Hypothalamus (tissue), 51 donors: ENCODE results near the gene LHFPL6.
A peak's percentile ranks its signal among the peaks of the same experiment; 100 is the strongest.
"Not testable (repeated sequence)": the region's sequence is repeated elsewhere in the genome, so short reads cannot be mapped to it uniquely, and the experiment has no call there.

Experiments used
- DNase-seq, 51 donors: peaks; one replicate each; lab custom pipeline; 2025; lab: John Stamatoyannopoulos, UW

The LHFPL6 gene

DNA sequence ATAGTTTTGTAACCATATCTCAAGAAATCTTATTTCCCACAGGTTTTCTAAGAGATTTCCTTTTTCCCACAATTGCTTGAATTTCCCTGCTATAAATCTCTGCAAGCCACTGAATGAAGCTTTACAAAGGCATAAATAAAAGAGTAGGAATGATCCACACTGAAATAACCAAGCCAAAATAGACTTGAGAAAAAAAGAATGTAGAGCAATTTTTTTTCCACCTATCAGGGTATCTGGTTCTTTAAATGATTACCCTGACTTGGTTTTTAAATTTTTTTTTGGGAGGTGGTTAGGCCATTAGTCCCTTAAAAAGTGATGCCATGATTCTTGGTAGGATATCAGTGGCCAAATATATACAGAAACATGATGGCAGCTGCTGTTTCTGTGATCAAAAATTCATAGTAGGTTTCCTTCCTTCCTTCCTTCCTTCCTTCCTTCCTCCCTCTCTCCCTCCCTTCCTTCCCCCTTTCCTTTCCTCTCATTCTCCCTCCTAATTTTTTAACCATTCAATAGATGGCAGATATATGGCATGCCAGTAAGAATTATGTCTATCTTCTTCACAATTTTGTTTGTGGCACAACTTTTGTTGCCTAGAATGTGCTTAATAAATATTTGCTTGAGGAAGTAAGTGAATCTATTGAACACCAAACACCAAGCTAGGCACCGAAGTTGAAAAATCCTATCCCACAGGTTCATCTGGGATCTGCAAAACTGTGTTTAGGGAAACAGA, 233.7 kb downstream of the LHFPL6 start:
- DNase-seq: no peak

DNA sequence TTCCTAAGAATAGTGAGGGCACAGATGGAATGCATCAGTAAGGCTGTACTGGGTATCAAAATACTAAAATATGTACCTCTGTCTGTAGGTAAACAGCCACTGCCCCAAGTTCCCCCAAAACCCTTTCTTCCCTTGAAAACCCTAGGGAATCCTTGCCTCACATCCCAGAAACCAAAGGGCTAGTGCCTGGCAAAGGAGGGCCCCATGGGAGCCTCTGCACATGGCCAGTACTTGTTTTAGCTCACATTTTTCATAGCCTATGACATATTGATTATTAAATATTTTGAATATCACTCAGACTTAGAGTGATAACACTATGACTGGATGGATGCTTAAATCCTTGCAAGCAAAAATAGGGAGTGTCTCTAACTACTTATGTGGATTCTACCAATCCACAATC, 237.1 kb downstream of the LHFPL6 start:
- no peak for DNase-seq

DNA sequence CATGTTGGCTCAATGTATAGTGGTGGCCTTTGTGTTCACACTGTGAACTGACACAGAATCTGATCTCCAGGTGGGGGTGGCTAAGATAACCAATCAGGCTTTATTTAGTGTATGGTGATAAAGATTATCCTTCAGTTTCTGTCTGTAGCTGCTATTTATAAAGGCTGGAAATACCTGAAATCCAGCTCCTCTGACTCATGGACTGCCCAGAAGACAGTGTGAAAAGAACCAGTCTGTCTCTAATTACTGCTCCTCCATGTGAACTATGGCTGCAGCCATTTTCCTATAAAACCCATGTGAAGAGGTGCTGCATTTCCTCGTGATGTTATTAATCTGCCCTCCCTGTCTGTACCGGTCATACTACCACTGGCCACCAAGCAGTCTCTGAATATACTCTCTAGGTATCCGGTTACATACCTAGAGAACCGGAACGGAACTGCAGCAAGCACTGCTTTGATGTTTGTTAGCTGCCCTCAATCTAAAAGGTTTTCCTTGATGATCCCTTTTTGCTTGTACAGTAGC, 238.0 kb downstream of the LHFPL6 start:
- no peak for DNase-seq

DNA sequence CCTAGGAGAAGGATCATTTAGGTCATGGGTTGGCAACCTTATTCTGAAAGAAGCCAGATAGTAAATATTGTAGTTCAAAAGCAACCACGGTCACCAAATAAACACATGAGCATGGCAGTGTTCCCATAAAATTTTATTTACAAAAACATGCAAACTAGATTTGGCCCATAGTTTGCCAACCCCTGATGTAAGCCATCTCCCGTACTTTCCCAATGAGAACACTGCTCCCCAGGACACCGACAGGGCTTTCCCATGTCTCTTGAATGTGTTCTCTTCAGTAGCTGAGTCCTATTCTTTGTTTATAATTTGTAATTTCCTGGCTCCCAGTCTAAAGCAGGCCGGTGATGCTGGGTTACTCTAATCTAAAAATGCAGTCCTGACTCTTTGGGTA, 239.6 kb downstream of the LHFPL6 start:
- DNase-seq: no peak

DNA sequence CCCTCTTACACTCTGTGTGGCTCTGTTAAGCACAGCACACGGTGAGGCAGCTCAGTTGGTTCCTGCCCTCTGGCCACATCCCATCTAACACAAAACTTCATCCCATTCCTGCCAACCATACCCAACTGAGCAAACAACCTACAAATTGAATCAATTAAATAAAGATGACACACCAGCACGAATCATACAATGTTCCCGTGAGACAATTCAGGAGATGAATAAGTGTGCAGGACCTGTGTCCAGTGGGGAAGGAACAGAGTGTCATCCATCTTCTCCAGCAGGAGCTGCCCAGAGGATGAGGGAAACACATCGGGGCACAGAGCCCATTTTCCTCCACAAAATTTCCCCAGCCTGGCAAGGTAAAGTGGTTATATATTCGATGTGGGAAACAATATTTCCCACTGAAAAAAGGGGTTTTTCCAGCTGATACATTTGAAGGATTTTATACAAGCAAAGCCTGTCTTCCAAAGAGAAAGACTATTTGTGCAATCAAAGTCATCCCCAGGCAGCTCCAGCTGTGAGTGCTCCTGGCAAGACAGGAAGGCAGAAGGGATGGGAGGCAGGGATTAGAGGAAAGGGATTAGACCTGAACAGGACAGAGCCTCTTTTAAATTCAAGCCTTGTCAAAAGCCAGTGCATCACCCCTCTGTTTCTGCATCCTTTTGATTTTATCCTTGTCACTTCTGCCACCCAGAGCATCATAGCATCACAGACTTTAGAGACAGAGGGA, 240.2 kb downstream of the LHFPL6 start:
- no peak for DNase-seq

DNA sequence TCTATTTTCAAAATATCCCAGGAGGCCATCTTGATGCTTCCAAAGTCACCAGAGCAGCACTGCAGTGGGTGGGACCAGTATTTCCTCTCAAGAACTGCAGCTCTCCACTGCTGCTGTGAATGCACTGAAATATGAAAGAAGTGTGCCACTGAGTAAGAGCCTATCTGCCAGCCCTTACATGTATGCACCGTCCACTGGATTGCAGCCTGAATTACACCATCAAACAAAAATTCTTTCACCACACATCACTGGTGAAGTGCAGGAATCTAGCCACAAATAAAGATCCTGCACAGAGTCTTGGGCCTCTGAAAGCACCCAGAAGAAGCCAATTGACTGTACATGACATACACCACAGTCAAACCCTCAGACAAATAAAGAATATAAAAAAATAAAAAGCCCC, 249.0 kb downstream of the LHFPL6 start:
- no peak for DNase-seq

DNA sequence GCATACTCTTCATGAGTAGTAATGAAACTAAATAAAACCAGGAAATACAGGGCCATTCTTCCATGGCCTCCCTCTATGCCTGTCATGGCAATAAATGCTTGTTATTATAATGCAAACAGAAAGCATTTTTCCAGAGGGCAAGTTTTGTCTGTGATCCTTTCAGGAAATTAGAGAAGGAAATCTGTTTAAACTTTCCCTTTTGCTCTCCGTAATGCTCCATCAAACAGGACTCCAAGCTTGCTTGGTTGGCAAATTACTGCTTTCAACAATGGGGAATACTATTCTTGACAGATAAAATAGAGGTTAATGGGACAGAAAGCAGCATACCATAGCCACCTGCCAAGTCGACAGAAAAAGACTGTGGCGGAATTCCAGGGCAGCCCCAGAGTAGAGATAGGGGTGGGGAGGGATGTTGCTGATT, 252.5 kb downstream of the LHFPL6 start:
- no peak for DNase-seq

DNA sequence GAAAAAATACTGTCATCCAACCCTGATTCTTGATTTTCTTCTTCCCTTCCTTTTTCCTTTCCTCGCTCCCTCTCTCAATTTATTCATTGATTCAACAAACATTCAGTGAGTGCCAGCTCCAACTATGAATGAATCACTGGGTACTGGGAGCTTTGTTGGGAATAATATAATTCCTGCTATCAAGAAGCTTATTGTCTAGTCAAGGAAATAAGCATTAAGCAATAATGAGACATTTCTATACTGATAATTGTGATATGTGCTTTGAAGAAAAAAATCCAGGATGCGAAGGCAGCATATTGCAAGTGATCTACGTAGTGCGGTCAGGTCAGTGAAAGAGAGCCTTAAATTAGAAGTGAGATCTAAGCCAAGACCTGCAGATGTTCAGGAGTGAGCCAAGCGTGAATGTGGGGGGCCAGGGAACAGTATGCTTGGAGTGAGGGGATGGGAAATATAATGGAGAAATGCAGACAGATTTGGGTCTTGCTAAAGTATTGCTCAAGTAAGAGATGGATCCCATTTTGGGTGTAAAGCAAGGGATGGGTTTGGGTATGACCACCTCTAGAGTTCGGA, 253.5 kb downstream of the LHFPL6 start:
- DNase-seq: no peak

DNA sequence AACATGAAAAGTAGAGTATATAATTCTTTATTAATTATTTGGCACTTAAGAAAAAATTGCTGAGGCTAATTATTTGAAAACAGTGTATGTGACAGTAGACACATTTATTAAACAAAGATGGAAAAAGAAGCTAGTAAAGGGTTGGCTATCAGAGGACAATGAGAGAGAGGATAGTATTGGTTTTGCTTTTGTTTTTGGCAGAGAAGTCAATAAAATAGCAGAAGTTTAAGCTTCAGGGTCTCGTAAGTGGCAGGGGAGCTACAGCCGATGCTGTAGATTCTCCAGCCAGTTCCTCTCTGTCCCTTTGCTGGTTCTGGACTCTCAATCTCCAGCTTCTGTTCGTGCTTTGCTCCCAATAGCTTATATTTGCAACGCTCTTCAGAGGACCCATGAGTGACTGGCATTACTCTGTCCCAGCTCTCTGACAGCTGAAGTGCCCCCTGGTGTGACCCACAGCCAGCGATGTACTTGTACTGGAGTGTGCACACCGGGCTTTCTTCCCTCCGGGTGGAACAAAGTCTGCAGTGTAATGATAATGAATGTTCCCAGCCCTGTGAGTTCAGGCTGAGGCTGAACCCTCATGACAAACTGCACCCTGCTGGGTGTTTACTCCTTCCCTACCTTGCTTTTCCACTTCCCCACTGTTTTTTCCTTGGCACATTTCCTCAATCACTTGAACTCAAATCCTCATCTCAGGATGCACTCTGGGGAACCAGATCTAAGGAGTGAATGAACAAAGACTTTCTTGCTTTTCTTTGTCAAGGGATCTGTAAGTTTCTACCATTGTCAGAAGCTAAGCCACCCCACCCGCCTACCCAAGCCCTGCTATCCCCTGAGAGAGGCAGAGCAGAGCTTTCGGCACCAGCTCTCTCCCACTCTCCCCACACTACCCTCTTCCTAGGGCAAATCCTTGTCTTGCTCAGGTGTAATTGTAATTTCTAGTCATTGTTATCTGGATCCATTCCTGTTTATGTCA, 254.8 kb downstream of the LHFPL6 start:
- peak in 15 of 51 donors; percentile 5 to 37 (median 15) for DNase-seq

DNA sequence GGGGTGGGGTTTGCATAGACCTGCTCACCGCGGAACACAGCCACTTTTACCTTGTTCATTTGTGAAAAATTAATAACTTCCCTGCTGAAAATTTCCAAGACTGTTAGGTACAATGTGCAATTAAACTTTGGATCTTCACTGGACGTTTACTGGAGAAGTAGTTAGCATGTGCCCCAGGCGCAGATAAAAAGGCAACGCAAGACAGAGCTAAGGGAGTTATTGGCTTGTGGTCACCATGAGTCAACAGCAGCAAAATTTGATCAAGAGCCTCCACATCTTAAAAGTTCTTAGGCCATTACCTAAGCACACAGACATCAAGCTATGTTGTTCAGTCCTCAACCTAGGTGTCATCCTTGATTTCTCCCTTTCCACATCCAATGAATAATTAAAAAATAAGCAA, 257.0 kb downstream of the LHFPL6 start:
- DNase-seq: no peak

DNA sequence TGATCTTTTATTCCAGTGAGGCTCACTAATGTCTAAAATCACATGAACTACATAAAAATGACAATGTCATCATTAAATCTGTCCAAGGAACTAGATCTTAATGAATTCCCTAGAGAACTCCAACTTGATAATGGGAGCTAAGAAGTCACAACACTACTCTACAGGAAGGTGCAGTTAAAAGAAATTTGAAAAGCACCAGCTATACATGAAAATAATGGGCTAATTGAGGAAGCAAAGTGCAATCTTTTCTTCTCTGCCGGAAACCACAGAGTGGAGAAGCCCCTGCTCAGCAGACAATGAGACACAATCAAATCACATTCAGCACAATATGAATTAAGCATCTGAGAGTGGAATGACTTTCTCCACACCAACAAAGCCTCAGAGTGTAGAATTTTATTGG, 261.7 kb downstream of the LHFPL6 start:
- no peak for DNase-seq

DNA sequence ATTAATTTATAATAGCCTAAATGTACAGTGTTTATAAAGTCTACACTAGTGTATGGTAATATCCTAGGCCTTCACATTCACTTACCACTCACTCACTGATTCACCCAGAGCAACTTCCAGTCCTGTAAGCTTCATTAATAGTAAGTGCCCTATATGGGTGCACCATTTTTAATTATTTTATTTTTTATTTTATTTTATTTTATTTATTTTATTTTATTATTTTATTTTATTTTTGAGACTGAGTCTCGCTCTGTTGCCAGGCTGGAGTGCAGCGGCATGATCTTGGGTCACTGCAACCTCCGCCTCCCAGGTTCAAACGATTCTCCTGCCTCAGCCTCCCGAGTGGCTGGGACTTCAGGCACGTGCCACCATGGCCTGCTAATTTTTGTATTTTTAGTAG, 264.9 kb downstream of the LHFPL6 start:
- DNase-seq: not testable (repeated sequence)

DNA sequence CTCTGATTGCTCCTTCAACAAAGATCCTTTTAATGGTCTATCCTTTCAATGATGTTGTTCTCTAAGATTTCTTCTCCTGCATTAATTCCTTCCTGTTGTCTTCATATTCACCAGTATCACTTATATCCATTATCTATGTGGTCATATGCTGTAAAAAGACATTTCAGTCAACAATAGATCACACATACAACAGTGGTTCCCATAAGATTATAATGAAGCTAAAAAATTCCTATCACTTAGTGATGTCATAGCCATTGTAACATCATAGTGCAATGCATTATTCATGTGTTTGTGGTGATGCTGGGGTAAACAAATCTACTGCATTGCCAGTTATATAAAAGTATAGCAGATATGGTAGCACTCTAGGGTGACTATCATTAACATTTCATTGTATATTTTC, 266.1 kb downstream of the LHFPL6 start:
- no peak for DNase-seq

DNA sequence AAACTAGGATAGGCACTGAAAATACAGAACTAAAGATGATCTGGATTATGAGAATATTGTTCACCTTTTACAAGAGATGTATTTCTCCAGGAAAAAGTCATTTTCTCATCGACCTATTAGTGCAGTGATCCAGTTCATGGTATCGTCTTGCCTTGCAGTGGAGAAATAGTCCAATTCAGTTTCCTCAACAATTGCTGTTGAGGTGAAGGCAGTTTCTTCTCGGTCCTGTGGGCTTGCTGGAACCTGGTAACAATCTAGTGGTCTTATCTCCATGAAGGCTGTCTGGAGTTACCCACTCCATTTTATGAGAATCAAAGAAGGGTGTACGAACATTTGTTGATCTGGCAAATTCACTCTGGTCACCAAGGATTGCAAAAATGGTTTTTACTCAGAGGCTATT, 266.8 kb downstream of the LHFPL6 start:
- DNase-seq: no peak

DNA sequence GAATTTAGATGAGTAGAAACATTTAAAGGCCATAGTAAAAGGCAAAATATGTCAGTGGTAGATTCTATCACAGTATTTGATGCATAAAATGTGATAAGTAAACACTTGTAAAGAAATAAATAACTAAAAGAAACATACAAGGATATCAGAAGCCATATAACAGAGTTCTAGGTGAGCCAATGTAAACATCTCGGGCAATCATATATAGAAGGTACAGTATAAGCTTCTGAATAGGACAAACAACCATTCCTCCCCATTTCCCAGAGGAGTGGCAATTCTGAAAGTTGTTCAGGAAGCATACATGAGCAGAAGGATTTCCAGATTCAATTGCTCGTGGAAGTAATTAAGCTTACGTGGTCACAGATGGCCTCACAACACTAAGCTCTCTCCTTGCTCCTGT, 267.3 kb downstream of the LHFPL6 start:
- no peak for DNase-seq

DNA sequence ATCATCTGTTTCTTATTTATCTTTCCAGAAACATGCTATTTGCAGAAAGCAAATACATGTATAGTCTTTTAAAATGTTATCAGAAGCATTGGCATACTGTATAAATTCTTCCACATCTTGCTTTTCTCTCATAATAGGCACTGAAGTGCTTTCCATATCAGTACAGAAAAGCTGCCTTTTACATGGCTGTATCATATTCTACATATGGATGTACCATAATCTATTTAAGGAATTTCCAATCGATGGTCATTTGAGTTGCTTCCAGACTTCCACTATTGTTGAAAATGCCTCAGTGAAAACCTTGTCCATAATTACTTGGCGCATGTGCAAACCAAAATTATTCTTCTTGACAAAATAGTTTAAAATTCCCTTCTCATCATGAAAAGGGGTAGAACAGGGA, 272.5 kb downstream of the LHFPL6 start:
- no peak for DNase-seq

DNA sequence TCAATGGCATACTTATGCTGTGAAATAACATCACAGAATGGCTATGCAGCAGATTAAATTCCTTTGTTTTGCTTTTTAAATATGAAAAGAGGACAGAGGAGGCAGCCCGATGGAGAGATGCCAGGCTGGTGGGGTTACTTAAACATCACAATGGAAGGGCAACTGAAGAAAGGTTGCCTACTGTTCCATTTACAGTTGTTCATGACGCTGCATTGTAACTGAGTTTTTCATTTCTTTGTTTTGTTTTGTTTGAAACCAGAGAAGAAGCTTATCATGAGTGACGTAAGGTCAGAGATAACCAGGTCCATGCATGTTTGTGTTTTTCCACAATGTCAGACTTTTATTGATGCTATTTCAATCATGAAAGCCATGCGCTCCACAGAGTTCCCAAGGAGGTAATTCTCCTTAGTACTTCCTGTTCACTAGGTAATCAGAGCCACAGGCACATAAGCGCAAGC, 273.8 kb downstream of the LHFPL6 start:
- DNase-seq: no peak

DNA sequence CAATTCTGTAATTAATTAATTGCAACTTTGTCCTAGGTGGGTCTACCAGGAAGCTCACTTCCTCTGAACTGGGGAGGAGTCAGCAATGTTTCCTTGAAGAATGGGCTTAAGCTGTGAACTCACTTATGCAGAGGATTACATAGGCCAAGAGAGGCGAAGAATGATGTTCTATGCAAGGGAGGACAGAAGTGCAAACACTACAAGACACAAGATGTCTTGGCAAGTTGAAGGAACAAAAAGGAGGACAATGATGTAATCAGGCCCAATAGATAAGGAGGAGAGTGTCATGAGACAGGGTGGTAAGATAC, 275.9 kb downstream of the LHFPL6 start:
- no peak for DNase-seq

DNA sequence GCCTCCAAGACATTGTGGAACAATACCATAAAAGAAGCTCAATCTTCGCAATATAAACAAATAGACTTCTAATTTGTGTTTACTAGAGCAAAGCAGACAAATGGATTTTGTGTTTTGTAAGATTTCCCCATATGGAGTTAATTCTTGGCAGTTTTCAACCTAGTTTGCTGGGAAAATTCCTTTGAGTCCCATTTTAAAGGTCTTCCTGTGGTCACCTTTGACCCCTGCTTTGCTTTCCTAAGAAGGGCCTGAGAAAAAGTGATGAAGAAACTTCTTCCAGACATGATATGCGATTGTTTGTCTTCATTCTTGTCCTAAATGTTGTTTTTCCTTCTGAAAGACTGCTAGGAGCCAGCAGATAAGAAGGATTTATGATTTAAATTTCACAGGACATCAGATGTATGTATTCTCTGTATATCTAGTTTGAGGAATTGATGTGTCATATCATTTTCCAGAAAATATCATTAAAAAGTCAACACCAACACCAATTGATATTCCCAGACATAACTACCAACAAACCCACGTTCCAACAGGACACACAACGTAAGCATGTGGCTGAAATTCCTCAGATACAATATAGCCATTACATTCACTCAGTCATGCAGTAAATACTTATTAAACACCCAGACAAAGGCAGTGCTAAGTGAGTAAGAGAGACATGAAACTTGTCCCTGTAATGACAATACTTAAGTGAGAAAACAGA, 276.4 kb downstream of the LHFPL6 start:
- DNase-seq: no peak

DNA sequence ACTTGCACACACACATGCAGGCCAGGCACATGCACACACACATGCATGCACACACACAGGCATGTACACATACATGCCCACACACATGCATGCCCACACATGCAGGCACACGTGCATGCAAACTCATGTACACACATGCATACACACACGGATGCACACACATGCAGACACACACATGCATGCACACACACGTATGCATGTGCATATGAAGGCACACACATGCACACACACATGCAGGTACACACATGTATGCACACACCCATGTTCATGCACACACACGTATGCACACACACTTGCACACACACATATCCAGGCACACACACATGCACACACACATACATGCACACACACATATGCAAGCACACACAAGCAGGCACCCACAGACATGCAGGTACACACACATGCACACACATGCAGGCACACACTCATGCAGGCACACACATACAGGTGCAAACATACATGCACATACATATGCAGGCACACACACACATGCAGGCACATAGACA, 278.1 kb downstream of the LHFPL6 start:
- no peak for DNase-seq
